HG03558 (cell line): Measurements from ENCODE around the gene P2RY8.
"Not testable (repeated sequence)": the region's sequence is repeated elsewhere in the genome, so short reads cannot be mapped to it uniquely, and the experiment has no call there.

ENCODE experiments used
- ATAC-seq: cut with Tn5 transposase; IDR thresholded peaks from one replicate; pipeline ENCODE4 v1.9.1; 2021; ENCODE audit warnings: moderate number of reproducible peaks; ENCODE audit not compliant: unreplicated experiment; ENCODE audit errors: extremely low read depth

The P2RY8 gene

GRCh38 chrX:1522905-1523304 is 14.1 kb downstream of the P2RY8 start:
- not testable (repeated sequence) for ATAC-seq

- peak; percentile 82 for ATAC-seq
Measured at GRCh38 chrX:1521459-1521956, 15.5 kb downstream of the P2RY8 start.

- no peak for ATAC-seq
Measured at GRCh38 chrX:1520350-1520749, 16.6 kb downstream of the P2RY8 start.

- no peak for ATAC-seq
Measured at GRCh38 chrX:1519022-1519497, 17.9 kb downstream of the P2RY8 start.

GRCh38 chrX:1518512-1518911 is 18.5 kb downstream of the P2RY8 start:
- ATAC-seq: no peak

- no peak for ATAC-seq
Measured at GRCh38 chrX:1516596-1517104, 20.3 kb downstream of the P2RY8 start.

- ATAC-seq: no peak
Measured at GRCh38 chrX:1511829-1512228, 25.2 kb downstream of the P2RY8 start.

- no peak for ATAC-seq
Measured at GRCh38 chrX:1511150-1511549, 25.8 kb downstream of the P2RY8 start.

GRCh38 chrX:1507511-1508463 is 29.2 kb downstream of the P2RY8 start:
- ATAC-seq: peak; percentile 48

GRCh38 chrX:1506916-1507315 is 30.1 kb downstream of the P2RY8 start:
- no peak for ATAC-seq

GRCh38 chrX:1502853-1503252 is 34.1 kb downstream of the P2RY8 start:
- no peak for ATAC-seq

- ATAC-seq: peak; percentile 29
Measured at GRCh38 chrX:1502241-1502640, 34.7 kb downstream of the P2RY8 start.

GRCh38 chrX:1500701-1501624 is 36.0 kb downstream of the P2RY8 start:
- ATAC-seq: no peak

GRCh38 chrX:1496076-1496475 is 40.9 kb downstream of the P2RY8 start:
- no peak for ATAC-seq

- peak; percentile 39 for ATAC-seq
Measured at GRCh38 chrX:1493877-1494510, 43.0 kb downstream of the P2RY8 start.

GRCh38 chrX:1493412-1493811 is 43.6 kb downstream of the P2RY8 start:
- no peak for ATAC-seq

GRCh38 chrX:1492421-1493012 is 44.5 kb downstream of the P2RY8 start:
- ATAC-seq: no peak

GRCh38 chrX:1491851-1492349 is 45.1 kb downstream of the P2RY8 start:
- peak; percentile 45 for ATAC-seq

GRCh38 chrX:1491248-1491647 is 45.7 kb downstream of the P2RY8 start:
- ATAC-seq: not testable (repeated sequence)
